ENCODE data around the gene ELN.

DNA sequence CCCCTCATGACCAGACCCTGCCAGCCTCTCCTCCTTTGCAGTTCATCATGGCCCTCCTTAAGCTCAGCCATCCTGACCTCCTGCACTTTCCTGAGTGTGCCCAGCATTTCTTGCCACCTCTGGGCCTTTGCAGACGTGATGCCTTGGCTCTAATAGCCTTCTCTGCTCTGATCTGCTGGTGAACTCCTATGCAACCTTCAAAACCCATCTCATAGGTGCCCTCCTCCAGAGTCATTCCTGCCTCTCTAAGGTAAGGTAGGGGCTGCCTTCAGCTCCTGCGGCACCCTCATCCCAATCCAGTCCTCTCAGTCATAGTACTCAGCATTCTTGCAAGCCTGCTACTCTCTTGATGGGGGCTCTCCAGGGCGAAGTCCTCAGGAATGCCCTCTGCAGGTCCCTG lies 19.3 kb upstream of the ELN start:
- TF ChIP-seq EGR1 (IDR thresholded peaks at IDR 0.05; ENCODE audit: borderline replicate concordance, low read depth, low read length) = no peak
- no peak for TF ChIP-seq E2F6 (IDR thresholded peaks at IDR 0.05)
- TF ChIP-seq KDM1A (IDR thresholded peaks at IDR 0.05; ENCODE audit: borderline replicate concordance, low read length) = no peak
- no peak for TF ChIP-seq POLR2A (IDR thresholded peaks at IDR 0.05; ENCODE audit: control extremely low read depth in 1 of 2, low read depth in 2 of 2, low read length in 2 of 2)
- no peak for TF ChIP-seq RBBP5 (IDR thresholded peaks at IDR 0.05; ENCODE audit: borderline replicate concordance, low read depth, low read length)
- TF ChIP-seq EZH2 (IDR thresholded peaks at IDR 0.05; ENCODE audit: low read depth, low read length, severe bottlenecking) = no peak
